Skeletal muscle tissue (tissue), 4 donors: ENCODE measurements around the gene DEPDC1B. TPM values are rescaled to one million over a fixed set of nuclear protein-coding genes. Genes with fewer than 3 reads are reported as not detected.
"Not testable (repeated sequence)": the region's sequence is repeated elsewhere in the genome, so short reads cannot be mapped to it uniquely, and the experiment has no call there.

ENCODE experiments used
- H3K27ac ChIP-seq: one replicate; pipeline ENCODE4 v1.7.0; 2013; ENCODE audit warnings: mild to moderate bottlenecking, low read depth, low read length, inconsistent platforms
- H3K27me3 ChIP-seq, 3 donors: one replicate each; pipeline ENCODE4 v1.7.0; 2013; ENCODE audit warnings: low read length in 3 of 3; ENCODE audit not compliant: control insufficient read depth in 3 of 3, insufficient read depth in 3 of 3
- H3K36me3 ChIP-seq, 3 donors: one replicate each; pipeline ENCODE4 v1.7.0; 2013; ENCODE audit warnings: low read length in 3 of 3; ENCODE audit not compliant: control insufficient read depth in 3 of 3, insufficient read depth in 3 of 3
- H3K4me1 ChIP-seq, 3 donors: one replicate each; pipeline ENCODE4 v1.7.0; 2013; ENCODE audit warnings: low read length in 3 of 3, mild to moderate bottlenecking in 3 of 3; ENCODE audit not compliant: control insufficient read depth in 3 of 3, insufficient read depth in 3 of 3
- H3K4me3 ChIP-seq, 3 donors: one replicate each; pipeline ENCODE4 v1.7.0; 2013; ENCODE audit warnings: low read length in 3 of 3
- H3K9ac ChIP-seq, 3 donors: one replicate each; pipeline ENCODE4 v1.7.0; 2013; ENCODE audit warnings: low read length in 3 of 3, mild to moderate bottlenecking in 3 of 3, moderate library complexity in 2 of 3, low read depth in 1 of 3
- H3K9me3 ChIP-seq, 3 donors: one replicate each; pipeline ENCODE4 v1.7.0; 2013; ENCODE audit warnings: low read length in 3 of 3; ENCODE audit not compliant: control insufficient read depth in 3 of 3
- total RNA-seq: library from RNA; depleted of rRNA; stranded (reverse); fragments of >200 nt; gene quantifications from one replicate; pipeline ENCODE4 v1.2.3, GENCODE V29; 2014
- donor health status: Osteomylitis.

Gene DEPDC1B
- total RNA-seq, 1 donor from 2014 or later = 3.1 TPM

DNA sequence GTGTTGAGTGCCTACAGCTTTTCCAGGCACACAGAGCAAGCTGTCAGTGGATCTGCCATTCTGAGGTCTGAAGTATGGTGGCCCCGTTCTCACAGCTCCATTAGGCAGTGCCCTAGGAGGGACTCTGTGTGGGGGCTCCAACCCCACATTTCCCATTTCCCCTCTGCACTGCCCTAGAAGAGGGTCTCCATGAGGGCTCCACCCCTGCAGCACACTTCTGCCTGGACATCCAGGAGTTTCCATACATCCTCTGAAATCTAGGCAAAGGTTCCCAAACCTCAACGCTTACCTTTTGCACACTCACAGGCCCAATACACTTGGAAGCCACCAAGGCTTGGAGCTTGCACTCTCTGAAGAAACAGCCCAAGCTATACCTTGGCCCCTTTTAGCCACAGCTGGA is 131.3 kb downstream of the DEPDC1B start:
- H3K27ac ChIP-seq = no peak overlapping the region
- H3K9me3 ChIP-seq = peaks cover 3 to 4% (median 3%) of the 10 kb centered on the region in 3 donors
- no peaks in the 10 kb centered on the region for H3K36me3 ChIP-seq
- H3K27me3 ChIP-seq = no peaks in the 10 kb centered on the region
- H3K4me3 ChIP-seq = no peak overlapping the region
- H3K9ac ChIP-seq = no peak overlapping the region
- H3K4me1 ChIP-seq = no peaks in the 10 kb centered on the region

DNA sequence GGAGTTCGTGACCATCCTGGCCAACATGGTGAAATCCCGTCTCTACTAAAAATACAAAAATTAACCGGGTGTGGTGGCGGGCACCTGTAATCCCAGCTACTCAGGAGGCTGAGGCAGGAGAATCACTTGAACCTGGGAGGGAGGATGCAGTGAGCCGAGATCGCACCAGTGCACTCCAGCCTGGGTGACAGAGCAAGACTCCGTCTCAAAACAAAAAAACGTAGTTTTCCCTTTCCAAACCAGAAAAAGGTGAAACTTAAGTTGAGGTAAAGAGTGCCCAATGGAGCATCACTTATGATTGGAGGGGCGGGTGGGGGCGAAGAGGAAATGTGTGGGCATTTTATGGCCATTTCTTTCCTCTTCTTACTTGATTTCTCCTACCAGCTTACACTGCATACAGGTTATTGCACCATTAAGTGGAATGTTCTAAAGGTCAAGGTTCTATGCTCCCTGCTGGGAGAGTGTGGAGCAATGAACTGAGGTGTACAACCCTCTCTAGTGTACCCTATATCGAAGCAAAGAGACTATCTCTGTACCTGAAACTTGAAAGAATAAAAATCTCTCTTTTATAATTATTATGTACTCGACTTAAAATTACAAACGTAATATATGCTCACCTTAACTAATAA is 136.2 kb downstream of the DEPDC1B start:
- Histone ChIP-seq H3K9ac (no peak overlapping the region), H3K4me1 (no peaks in the 10 kb centered on the region), H3K9me3 (peaks cover under 1 to 3% (median 2%) of the 10 kb centered on the region in 3 donors), H3K27ac (no peak overlapping the region), H3K4me3 (no peak overlapping the region), H3K36me3 (no peaks in the 10 kb centered on the region), H3K27me3 (no peaks in the 10 kb centered on the region)

DNA sequence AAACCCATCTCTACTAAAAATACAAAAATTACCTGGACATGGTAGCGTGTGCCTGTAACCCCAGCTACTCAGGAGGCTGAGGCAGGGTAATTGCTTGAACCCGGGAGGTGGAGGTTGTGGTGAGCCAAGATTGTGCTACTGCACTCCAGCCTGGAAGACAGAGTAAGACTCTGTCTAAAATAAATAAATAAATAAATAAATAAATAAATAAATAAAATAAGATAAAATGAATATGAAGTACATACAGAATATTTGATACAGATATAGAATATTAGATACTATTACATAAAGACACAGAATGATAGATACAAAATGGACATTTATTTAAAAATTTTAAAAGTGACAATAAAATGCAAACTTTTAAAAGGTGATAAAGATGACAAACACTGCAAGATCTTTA is 146.7 kb downstream of the DEPDC1B start:
- H3K9me3 ChIP-seq, H3K4me3 ChIP-seq, H3K9ac ChIP-seq, H3K27me3 ChIP-seq, H3K4me1 ChIP-seq, H3K36me3 ChIP-seq, H3K27ac ChIP-seq: not testable (repeated sequence)

- no peaks in the 10 kb centered on the region for H3K27me3 ChIP-seq
- H3K36me3 ChIP-seq = no peaks in the 10 kb centered on the region
- H3K9me3 ChIP-seq = no peaks in the 10 kb centered on the region
- no peak overlapping the region for H3K9ac ChIP-seq
- H3K4me3 ChIP-seq = no peak overlapping the region
- H3K4me1 ChIP-seq = no peaks in the 10 kb centered on the region
- no peak overlapping the region for H3K27ac ChIP-seq
These were observed 148.1 kb downstream of the DEPDC1B start for GRCh38 chr5:60551829-60552228.

DNA sequence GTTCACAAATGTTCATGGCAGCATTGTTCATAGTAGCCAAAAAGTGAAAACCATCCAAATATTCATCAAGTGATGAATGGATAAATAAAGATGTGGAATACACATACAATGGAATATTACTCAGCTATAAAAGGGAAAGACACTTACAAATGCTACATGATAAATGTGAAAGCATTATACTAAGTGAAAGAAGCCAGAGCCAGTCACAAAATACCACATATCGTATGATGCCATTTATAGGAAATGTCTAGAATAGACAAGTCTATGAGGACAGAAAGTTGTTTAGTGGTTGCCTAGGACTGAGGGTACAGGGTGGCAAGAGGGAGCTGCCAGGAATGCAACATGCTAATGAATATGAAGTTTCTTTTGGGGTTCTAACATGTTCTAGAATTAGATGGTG is 148.7 kb downstream of the DEPDC1B start:
- no peaks in the 10 kb centered on the region for H3K27me3 ChIP-seq
- no peaks in the 10 kb centered on the region for H3K4me1 ChIP-seq
- H3K36me3 ChIP-seq = no peaks in the 10 kb centered on the region
- no peak overlapping the region for H3K4me3 ChIP-seq
- H3K9ac ChIP-seq = no peak overlapping the region
- H3K27ac ChIP-seq = no peak overlapping the region
- no peaks in the 10 kb centered on the region for H3K9me3 ChIP-seq

DNA sequence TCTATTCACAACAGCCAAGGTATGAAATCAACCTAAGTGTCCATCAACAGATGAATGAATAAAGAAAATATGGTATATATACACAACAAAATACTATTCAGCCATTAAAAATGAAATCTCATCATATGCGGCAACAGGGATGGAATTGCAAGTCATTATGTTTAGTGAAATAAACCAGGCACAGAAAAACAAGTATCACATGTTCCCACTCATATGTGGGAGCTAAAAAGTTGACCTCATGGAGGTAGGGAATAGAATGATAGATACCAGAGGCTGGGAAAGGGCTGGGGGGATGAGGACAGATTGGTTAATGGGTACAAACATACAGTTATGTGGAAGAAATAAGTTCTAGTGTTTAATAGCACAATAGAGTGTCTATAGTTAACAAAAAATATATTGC is 149.7 kb downstream of the DEPDC1B start:
- no peaks in the 10 kb centered on the region for H3K27me3 ChIP-seq
- no peaks in the 10 kb centered on the region for H3K9me3 ChIP-seq
- no peak overlapping the region for H3K9ac ChIP-seq
- no peaks in the 10 kb centered on the region for H3K36me3 ChIP-seq
- no peak overlapping the region for H3K4me3 ChIP-seq
- no peaks in the 10 kb centered on the region for H3K4me1 ChIP-seq
- no peak overlapping the region for H3K27ac ChIP-seq

- Histone ChIP-seq H3K4me3 (no peak overlapping the region), H3K9ac (no peak overlapping the region), H3K27me3 (no peaks in the 10 kb centered on the region), H3K4me1 (no peaks in the 10 kb centered on the region), H3K27ac (no peak overlapping the region), H3K36me3 (no peaks in the 10 kb centered on the region), H3K9me3 (no peaks in the 10 kb centered on the region)
These were observed 150.1 kb downstream of the DEPDC1B start for GRCh38 chr5:60549841-60550240.

Other genes starting within 250 kb of the DEPDC1B start
- gene ELOVL7, start 144.1 kb upstream of the DEPDC1B start, total RNA-seq = 0.52 TPM
- 19.3 TPM for gene ERCC8, start 244.9 kb upstream of the DEPDC1B start, total RNA-seq
- 9.9 TPM for gene NDUFAF2, start 245.0 kb upstream of the DEPDC1B start, total RNA-seq